ENCODE results near the gene GM2A.

DNA sequence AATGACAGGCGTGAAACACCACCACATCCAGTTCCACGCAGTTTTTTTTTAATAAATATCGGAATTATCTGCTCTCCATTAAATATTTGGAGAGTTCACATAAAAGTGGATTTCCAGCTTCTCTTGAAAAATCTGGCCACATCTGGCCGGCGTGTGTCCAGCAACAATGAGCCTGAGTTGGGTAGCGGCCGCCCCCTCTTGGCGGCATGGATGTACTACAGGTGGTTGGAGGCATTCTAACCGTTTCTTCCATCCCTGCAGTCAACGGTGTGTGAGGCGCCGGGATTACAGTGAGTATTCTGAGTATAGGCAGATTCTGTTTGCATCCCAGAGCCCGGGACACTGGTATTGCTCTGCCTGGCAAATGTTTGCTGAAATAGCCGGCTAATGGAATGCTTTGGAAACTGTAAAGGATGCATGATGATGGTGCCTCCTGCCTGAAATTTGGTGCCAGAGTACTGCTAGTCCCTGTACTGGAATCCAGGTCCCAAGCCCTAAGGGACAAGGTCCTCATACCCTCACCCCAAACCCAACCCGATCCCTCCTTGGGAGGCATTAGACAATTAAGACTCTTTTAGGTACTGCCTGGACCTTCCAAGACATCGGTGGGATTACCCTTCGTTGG is 13.6 kb upstream of the GM2A start:
- TF ChIP-seq GATA2 (IDR thresholded peaks at IDR 0.05; ENCODE audit: low read depth, low read length), result no peak
- TF ChIP-seq GATA3 (IDR thresholded peaks at IDR 0.05; ENCODE audit: low read depth, low read length), result no peak
